Parathyroid adenoma (tissue), 2 donors: ENCODE data around the gene FBXW12.
"Not testable (repeated sequence)": the region's sequence is repeated elsewhere in the genome, so short reads cannot be mapped to it uniquely, and the experiment has no call there.

ENCODE experiments used
- H2AFZ ChIP-seq: fragments of 300-600 bp; sonication (generic); one replicate; pipeline ENCODE4 v1.7.0; 2017; ENCODE audit warnings: antibody characterized with exemption, mild to moderate bottlenecking
- H3K27ac ChIP-seq: fragments of 300-600 bp; sonication (generic); one replicate; pipeline ENCODE4 v1.7.0; 2017
- H3K27me3 ChIP-seq: fragments of 300-600 bp; sonication (generic); one replicate; pipeline ENCODE4 v1.7.0; 2017; ENCODE audit warnings: low read length; ENCODE audit not compliant: control insufficient read depth, insufficient read depth
- H3K36me3 ChIP-seq: fragments of 300-600 bp; sonication (generic); one replicate; pipeline ENCODE4 v1.7.0; 2017; ENCODE audit warnings: low read length; ENCODE audit not compliant: control insufficient read depth, insufficient read depth
- H3K4me1 ChIP-seq: fragments of 300-600 bp; sonication (generic); one replicate; pipeline ENCODE4 v1.7.0; 2017; ENCODE audit warnings: control low read depth
- H3K4me2 ChIP-seq: fragments of 300-600 bp; sonication (generic); one replicate; pipeline ENCODE4 v1.7.0; 2017; ENCODE audit warnings: low read length
- H3K4me3 ChIP-seq: fragments of 300-600 bp; sonication (generic); one replicate; pipeline ENCODE4 v1.7.0; 2017; ENCODE audit warnings: low read depth, low read length
- H3K79me2 ChIP-seq: fragments of 300-600 bp; sonication (generic); one replicate; pipeline ENCODE4 v1.7.0; 2017; ENCODE audit warnings: control low read depth
- H3K9ac ChIP-seq: fragments of 300-600 bp; sonication (generic); one replicate; pipeline ENCODE4 v1.7.0; 2017; ENCODE audit warnings: mild to moderate bottlenecking
- H3K9me3 ChIP-seq: fragments of 300-600 bp; sonication (generic); one replicate; pipeline ENCODE4 v1.7.0; 2017; ENCODE audit warnings: low read length; ENCODE audit not compliant: control insufficient read depth
- TF ChIP-seq, protein P1 (sequence below): fragments of 300-600 bp; sonication (generic); IDR thresholded peaks from one replicate; pipeline ENCODE4 v1.7.0; 2017; ENCODE audit warnings: antibody characterized with exemption, mild to moderate bottlenecking
- donor health status: primary hyperparathyroidism.

FBXW12 gene, protein sequence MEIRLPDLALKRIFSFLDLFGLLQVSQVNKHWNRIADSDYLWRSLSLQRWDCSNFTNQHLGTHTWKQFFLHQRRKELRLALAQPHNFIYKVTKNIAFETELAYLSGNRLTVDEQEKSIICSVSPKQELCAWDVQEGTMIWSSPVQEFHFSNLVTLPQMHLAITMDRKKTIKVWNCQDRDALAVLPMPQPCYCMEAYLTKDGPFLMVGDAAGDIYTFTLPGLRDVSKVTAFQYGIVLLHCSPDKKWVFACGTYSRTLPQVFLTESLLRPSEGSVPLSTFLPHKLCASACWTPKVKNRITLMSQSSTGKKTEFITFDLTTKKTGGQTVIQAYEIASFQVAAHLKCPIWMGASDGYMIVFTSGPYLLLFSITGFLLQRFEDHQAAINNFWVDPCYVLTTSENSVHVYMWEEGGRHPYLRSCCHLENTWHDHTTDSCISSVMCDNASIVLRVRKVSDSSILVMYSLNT

DNA sequence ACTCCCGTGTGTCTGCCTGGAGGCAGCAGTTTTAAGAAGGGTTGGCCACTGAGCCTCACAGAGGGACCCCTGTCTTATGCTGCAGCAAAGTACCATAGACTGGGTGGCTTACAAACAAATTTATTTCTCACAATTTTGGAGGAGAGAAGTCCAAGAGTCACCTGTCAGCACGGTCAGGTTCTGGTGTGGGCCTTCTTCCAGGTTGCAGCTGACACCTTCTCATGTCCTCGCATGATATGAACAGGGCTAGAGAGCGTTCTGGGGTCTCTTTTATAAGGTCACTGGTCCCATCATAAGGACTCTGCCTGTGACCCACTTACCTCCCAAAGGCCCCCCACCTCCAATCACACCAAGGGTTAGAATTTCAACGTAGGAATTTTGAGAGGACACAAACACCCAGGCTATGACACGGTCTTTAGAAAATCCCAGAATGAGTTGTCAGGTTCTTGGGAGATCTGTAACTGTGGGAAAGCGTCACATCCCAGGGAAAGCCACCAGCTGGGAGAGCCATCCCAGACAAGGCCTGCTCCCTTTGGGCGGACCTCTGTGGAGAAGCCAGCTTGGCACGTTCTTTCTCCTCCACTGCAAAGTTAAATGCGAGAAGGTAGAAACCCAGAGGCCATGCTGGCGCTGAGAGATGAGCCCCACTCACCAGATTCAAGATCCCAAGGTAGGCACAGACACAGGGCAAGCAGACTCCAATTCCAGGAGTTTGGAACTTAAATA, at the start of gene FBXW12:
FBXW12 (plus strand) TSS at position 569 of the 726 bp plus-strand sequence. CDS start 549 bp downstream, outside the sequence.
- Histone ChIP-seq H3K9ac (no peak within 1 kb of the TSS), H3K4me2 (no peak within 1 kb of the TSS), H3K27ac (no peak within 1 kb of the TSS), H3K4me3 (no peak within 1 kb of the TSS), H3K79me2 (no peaks in the 10 kb centered on the region), H3K4me1 (peaks cover 5% of the 10 kb centered on the region), H2AFZ (peak within 1 kb of the TSS; percentile 58), H3K27me3 (no peaks in the 10 kb centered on the region), H3K9me3 (no peaks in the 10 kb centered on the region), H3K36me3 (no peaks in the 10 kb centered on the region)
- TF ChIP-seq, protein P1, sequence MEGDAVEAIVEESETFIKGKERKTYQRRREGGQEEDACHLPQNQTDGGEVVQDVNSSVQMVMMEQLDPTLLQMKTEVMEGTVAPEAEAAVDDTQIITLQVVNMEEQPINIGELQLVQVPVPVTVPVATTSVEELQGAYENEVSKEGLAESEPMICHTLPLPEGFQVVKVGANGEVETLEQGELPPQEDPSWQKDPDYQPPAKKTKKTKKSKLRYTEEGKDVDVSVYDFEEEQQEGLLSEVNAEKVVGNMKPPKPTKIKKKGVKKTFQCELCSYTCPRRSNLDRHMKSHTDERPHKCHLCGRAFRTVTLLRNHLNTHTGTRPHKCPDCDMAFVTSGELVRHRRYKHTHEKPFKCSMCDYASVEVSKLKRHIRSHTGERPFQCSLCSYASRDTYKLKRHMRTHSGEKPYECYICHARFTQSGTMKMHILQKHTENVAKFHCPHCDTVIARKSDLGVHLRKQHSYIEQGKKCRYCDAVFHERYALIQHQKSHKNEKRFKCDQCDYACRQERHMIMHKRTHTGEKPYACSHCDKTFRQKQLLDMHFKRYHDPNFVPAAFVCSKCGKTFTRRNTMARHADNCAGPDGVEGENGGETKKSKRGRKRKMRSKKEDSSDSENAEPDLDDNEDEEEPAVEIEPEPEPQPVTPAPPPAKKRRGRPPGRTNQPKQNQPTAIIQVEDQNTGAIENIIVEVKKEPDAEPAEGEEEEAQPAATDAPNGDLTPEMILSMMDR, result no peak

DNA sequence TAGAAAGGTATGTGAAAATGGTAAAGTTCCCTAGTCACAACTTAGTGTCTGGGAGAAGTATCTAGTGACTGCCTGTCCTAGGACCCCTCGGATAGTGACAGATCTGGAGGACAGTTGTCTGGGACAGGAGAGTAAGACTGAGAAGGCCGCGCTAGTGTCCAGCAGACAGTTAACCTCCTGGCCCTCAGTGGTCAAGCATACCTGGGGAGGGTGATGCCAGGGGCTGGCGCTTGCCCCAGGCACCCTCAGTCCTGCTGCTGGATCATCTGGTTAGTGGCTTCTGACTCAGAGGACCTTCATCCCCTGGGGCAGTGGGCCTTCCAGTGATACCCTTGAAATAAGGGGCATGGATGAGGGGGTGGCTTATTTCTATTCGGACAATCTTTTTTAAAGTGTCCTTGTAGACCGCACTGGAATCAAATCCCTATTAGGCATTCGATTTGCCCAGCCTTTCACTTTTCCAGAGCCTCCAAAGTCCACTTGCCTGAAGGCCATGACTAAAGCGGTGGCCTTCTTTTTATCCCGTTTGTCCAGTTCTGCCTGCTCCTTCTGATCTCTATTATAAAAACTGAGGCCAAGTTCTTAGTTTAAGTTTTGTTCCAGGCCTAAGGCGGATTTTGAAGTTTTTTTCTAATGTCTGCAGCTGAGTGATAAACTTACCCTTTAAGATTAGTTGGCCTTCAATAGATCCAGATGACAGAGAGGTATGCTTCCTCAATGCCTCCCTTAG, 40.1 kb upstream of the FBXW12 start:
- not testable (repeated sequence) for H3K4me3 ChIP-seq, H3K27me3 ChIP-seq, H3K4me1 ChIP-seq, H3K36me3 ChIP-seq, H3K4me2 ChIP-seq, H3K27ac ChIP-seq, H3K9ac ChIP-seq, H3K9me3 ChIP-seq, H3K79me2 ChIP-seq, H2AFZ ChIP-seq

DNA sequence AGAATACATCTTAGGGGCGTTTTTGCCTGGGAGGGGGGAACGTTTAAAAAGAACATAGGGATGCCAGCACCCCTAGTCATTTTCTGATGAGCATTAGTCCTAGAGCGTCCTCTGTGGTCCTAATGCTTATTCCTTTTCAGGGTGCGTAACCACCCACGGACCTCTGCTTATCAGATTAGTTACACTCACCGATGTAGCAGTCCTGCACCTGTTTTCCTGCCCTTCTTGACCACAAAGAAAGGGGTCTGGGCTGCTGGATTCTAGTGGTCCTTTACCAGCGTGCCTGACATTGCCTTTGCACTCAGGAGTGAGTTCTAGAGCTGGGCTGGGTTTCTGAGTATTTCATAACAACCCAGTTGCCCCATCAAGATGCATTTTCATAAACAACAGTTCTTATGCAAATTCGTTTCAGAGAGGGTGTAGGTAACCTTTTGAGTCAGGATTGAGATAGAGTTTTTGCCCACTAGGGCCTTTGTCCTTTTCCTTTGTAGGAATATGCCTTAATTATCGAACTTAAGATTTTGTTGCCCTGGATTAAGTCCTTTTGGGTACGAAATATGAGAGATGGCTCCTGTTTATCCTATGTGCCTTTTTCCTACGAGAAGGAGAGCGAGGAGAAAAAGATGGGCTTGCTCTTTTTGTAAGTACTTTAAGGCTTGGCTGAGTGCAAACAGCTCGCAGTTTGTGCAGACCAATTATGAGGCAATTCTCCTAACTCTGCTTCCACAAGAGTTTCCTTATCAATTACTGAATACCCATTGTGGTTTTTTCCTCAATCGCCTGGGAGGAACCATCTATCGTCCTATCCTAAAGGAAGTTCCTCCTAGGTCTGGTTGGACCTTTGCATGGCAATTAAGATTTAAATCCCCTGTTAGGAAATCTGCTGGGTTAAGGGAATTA, 38.4 kb upstream of the FBXW12 start, which contains the start of gene SPINK8:
SPINK8 (minus strand) TSS at position 316 of the 900 bp plus-strand sequence. CDS start 5,320 bp downstream, outside the sequence.
- not testable (repeated sequence) for H3K79me2 ChIP-seq, H3K36me3 ChIP-seq, H2AFZ ChIP-seq, H3K4me1 ChIP-seq, H3K4me2 ChIP-seq, H3K4me3 ChIP-seq, H3K9ac ChIP-seq, H3K27ac ChIP-seq, H3K27me3 ChIP-seq, H3K9me3 ChIP-seq

DNA sequence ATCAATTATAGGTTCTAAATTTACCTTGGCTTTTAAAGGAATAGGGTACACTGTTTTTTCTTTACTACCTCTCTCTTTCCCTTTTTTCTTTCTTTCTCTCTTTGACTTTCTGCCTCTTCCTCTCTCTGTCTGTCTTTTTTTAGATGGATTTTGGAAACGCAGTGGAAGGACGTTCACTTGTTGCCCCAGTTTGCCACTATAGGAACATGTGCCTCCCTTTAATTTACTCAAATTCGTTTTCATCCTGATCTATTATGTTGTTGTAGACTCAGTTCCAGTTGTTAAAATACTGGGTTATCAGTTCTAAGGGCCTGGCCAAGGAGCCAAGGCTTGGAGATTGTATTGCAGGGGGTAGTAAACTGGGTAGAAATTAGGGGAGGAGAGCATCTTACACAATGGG, 37.4 kb upstream of the FBXW12 start:
- Histone ChIP-seq H3K9ac (no peak overlapping the region), H3K4me2 (no peak overlapping the region), H2AFZ (no peak overlapping the region), H3K4me1 (peaks cover 3% of the 10 kb centered on the region), H3K27me3 (no peaks in the 10 kb centered on the region), H3K79me2 (no peaks in the 10 kb centered on the region), H3K36me3 (no peaks in the 10 kb centered on the region), H3K27ac (no peak overlapping the region), H3K4me3 (no peak overlapping the region), H3K9me3 (no peaks in the 10 kb centered on the region)
- TF ChIP-seq, protein P1, result no peak

DNA sequence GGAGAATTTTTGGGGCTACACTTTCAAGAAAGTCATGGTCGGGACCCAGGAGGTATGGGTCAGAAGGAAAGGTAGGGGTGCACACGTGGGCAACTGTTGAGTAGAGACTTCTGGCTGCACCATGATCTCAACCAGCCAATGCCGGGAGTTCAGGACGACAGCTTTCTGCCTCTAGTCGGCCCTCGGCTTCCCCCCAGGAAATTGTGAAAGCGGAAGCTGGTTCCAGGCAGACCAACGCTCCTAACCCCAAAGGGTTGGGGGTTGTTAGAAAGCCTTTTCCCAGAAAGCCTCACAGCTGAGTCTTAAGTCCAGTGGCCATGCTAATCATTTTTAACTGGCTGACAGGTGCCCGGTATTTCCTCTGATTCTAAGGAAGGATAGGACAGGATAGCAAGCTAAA, 36.7 kb upstream of the FBXW12 start:
- H3K4me3 ChIP-seq, H3K79me2 ChIP-seq, H3K36me3 ChIP-seq, H3K9me3 ChIP-seq, H2AFZ ChIP-seq, H3K9ac ChIP-seq, H3K4me1 ChIP-seq, H3K27ac ChIP-seq, H3K4me2 ChIP-seq, H3K27me3 ChIP-seq: not testable (repeated sequence)

DNA sequence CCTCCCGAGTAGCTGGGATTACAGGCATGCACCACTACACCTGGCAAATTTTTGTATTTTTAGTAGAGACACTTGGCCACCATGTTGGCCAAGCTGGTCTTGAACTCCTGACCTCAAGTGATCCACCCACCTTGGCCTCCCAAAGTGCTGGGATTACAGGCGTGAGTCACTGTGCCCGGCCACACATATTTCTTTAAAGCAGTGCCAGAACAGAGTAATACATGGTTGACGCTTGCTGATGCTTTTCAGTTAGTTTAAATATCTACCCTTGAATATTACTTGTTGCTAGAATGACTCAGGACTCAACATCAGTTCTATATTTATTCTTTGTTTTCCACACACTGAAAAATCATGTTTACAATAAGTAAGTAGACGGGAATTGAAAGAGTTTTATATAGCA, 34.5 kb upstream of the FBXW12 start:
- not testable (repeated sequence) for H2AFZ ChIP-seq, H3K4me3 ChIP-seq, H3K36me3 ChIP-seq, H3K4me1 ChIP-seq, H3K79me2 ChIP-seq, H3K9me3 ChIP-seq, H3K4me2 ChIP-seq, H3K27me3 ChIP-seq, H3K9ac ChIP-seq, H3K27ac ChIP-seq
